HPDE6-E6E7 (cell line): Measurements from ENCODE around the gene TMC1.
"Not testable (repeated sequence)": the region's sequence is repeated elsewhere in the genome, so short reads cannot be mapped to it uniquely, and the experiment has no call there.

Experiments used
- DNase-seq: peaks from one replicate; pipeline ENCODE4 v3.0.0; 2011; ENCODE audit warnings: missing footprints; ENCODE audit errors: extremely low spot score

TMC1 gene

GRCh38 chr9:72816666-72817065 lies 295.3 kb downstream of the TMC1 start:
- no peak for DNase-seq

- no peak for DNase-seq
Observed at GRCh38 chr9:72817413-72817812, 296.0 kb downstream of the TMC1 start.

GRCh38 chr9:72818385-72818784 lies 297.0 kb downstream of the TMC1 start:
- no peak for DNase-seq

- DNase-seq: no peak
Observed at GRCh38 chr9:72823971-72824370, 302.6 kb downstream of the TMC1 start.

DNA sequence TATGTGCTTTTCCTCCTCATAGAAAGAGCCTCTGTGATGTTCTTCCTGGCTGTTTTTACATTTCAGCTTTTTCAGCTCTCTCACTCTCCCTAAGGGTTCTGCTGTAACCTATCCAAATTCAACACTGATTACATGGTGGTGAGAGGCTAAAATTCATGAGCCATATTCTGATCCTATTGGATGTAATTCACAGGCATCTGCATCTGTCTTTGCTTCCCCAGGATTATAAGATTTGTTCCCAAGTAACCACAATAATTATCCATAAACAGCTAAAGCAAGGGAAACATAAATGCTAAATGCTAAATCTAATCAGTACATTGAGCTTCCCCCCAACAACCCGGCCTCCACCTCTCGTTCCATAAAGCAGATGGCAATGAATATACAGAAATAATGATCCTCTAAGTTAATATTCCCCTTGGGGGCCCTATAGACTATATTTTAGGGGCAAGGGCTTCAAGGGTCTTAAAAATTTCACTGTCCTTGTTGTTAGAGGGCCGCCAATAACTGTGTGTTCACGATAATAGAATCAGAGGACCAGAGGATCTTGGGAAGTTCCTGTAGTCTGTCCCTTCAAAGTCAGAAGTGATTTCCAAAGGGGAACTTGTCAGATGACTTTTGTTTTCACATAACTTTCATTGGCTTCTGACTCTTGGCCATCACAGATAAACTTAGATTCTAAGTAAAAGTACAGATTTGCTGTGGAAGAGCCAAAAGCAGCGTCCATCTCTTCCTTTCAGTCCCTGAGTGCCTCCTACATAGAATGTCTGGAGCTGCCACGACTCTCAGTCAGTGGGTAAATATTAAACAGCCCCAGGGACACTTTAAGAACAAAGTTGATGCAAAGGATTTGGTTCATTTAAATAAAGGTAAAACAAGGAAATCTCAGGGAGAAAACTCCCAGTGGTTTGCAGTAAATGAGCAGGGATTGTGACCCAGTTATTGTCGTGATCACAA lies 305.9 kb downstream of the TMC1 start:
- no peak for DNase-seq

GRCh38 chr9:72827950-72828731 lies 306.7 kb downstream of the TMC1 start:
- peak; percentile 77 for DNase-seq

GRCh38 chr9:72834994-72835393 lies 313.6 kb downstream of the TMC1 start:
- DNase-seq: no peak

GRCh38 chr9:72836790-72837189 lies 315.4 kb downstream of the TMC1 start:
- DNase-seq: no peak

DNA sequence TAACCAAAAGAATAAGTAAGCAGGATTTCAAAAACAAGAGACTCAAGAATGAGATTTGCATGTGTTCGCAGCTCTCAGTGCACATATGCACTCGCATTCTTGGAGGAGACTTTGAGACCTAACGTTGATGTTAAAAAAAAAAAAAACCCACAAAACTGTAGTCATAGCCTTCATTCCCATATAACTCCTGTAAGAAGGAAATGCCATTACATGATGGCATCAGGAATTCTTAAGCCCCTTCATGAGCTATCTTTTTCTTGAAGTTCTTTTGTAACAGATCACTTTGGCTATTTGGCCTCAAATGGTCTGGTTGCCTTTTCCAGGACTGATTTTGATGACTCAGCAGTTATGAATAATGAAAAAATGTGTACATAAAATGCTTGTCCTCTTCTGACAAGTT lies 317.7 kb downstream of the TMC1 start:
- no peak for DNase-seq

- no peak for DNase-seq
Observed at GRCh38 chr9:72843520-72844439, 322.4 kb downstream of the TMC1 start.

DNA sequence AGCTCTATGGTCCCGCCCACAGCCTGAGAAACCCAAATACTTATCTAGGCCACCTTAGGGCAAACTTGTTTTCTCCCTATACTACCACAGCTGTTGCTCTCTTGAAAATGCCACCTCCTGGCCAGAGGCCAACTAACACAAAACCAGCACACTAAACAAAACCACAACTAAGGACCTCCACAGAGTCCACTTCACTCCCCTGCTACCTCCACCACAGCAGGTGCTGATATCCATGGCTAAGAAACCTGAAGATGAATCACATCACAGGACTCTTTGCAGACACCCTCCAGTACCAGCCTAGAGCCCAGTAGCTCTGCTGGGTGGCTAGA lies 323.0 kb downstream of the TMC1 start:
- DNase-seq: no peak

DNA sequence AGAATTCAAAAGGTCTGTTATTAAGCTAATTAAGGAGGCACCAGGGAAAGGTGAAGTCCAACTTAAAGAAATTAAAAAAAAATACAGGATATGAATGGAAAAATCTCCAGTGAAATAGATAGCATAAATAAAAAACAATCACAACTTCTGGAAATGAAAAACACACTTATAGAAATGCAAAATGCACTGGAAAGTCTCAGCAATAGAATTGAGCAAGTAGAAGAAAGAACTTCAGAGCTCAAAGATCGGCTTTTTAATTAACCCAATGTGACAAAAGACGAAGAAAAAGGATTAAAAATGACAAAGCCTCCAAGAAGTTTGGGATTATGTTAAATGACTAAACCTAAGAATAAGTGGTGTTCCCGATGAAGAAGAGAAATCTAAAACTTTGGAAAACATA lies 323.6 kb downstream of the TMC1 start:
- DNase-seq: not testable (repeated sequence)

DNA sequence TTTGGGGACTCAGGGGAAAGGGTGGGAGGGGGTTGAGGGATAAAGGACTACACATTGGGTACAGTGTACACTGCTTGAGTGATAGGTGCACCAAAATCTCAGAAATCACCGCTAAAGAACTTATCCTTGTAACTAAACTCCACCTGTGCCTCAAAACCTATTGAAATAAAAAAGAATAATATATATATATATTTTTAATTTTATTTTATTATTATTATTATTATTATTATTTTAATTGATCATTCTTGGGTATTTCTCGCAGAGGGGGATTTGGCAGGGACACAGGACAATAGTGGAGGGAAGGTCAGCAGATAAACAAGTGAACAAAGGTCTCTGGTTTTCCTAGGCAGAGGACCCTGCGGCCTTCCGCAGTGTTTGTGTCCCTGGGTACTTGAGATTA lies 328.8 kb downstream of the TMC1 start:
- not testable (repeated sequence) for DNase-seq

DNA sequence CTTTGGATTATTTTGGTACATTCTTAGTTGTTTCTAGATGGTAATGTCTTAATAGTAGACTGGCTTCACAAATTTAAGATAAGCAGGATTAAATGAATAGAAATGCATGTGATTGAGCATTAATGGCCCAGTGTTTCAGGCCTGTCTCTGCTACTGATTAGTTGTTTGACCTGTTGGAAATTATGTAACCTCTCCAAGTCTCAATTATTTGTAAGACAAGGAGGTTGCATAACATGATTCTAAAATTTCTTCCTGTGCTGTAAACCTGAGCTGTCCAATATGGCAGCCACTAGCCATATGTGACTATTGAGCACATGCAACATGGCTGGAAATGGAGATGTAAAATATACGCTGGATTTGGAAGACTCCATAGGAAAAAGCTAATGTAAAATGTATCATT lies 333.9 kb downstream of the TMC1 start:
- DNase-seq: no peak

GRCh38 chr9:72855890-72856523 lies 334.6 kb downstream of the TMC1 start:
- no peak for DNase-seq

DNA sequence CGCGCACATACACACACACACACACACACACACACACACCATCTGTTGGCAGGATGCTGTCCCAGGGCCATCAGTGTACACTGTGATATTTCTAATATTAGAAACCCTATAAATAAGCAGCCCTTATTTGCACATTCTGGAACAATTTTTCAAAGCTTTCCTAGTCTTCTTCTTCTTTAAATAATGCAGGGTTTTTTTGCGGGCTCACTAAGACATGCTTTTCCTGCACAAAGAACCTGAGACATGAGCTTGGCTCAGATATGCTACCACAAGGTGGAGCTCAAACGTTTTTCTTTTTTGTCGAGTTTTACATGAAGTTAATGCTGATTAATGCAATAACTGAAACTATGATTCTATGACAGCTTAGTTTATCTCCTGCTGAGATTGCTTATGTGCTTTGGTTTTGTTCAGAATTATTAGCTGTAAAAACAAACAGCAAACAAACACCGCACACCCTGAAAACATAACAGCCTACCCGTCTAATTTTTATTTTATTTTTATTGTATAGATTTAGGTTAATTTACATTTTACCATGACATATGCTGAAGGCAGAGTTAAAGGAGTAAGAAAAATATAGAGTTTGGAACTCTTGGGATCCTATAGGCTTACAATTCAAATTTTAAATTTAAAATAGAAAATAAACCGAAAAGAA lies 335.7 kb downstream of the TMC1 start:
- peak; percentile 28 for DNase-seq

GRCh38 chr9:72857624-72857996 lies 336.2 kb downstream of the TMC1 start:
- no peak for DNase-seq

DNA sequence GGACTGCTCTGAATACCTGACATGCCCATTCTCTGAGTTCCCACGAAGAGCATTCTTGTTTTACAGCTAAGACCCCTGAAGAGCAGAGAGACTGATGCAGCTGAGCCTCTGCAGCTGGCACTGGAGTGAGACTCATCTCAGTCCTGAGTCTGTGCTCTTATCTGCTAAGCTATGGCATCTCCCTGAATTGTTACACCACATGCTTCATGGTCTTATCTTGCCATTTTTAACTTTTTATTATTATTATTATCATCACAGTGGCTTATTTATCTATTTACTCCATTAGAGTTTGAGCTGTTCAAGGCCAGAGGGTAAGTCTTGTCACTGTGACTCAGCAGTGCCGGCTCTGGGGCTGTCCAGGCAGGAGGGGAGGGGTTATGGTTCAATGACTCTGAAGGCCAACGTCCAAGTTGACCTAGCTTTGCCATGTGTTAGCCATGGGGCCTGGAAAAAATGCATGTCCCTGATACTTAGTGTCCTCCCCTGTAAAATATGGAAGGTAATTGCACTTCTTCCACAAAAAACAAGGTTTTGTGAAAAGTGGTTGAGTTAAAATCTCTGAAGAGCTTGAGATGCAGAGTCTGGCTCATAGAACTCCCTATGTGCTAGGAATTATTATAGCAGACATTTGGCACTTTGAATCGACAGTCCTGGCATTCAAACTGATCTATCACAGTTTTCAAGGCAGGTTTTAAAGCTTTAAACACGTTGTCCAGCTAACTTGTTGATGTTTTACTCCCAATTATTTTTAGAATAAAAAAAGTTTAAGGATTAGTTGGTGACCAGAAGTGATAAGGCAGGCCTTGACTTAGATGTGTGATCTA lies 336.9 kb downstream of the TMC1 start:
- DNase-seq: no peak

- DNase-seq: not testable (repeated sequence)
Observed at GRCh38 chr9:72862788-72863187, 341.4 kb downstream of the TMC1 start.
